OCI-LY1 (cell line): ENCODE results near the gene RPL36AL.
A peak's percentile ranks its signal among the peaks of the same experiment; 100 is the strongest.

Experiments used
- H2AFZ ChIP-seq: fragments of 200-600 bp; sonication (generic), shearing (Covaris generic); 2 replicates; pipeline ENCODE4 v1.6.0; 2014; ENCODE audit warnings: antibody characterized with exemption, mild to moderate bottlenecking, low read length
- H3F3A ChIP-seq: fragments of 200-600 bp; sonication (generic), shearing (Covaris generic); 2 replicates; pipeline ENCODE4 v1.6.0; 2014; ENCODE audit warnings: mild to moderate bottlenecking, antibody characterized with exemption, low read length, moderate library complexity; ENCODE audit not compliant: insufficient read depth
- H3K27ac ChIP-seq: fragments of 200-600 bp; sonication (generic); 2 replicates; pipeline ENCODE4 v1.5.1; 2014; ENCODE audit warnings: low read length, mixed run types, mild to moderate bottlenecking, low read depth; ENCODE audit not compliant: poor library complexity, severe bottlenecking
- H3K27me3 ChIP-seq: fragments of 200-600 bp; sonication (generic); 2 replicates; pipeline ENCODE4 v1.6.0; 2014; ENCODE audit warnings: antibody characterized with exemption, mild to moderate bottlenecking, low read length, moderate library complexity; ENCODE audit not compliant: insufficient read depth
- H3K36me3 ChIP-seq: fragments of 200-600 bp; sonication (generic); 2 replicates; pipeline ENCODE4 v1.6.1; 2014; ENCODE audit warnings: mild to moderate bottlenecking, antibody characterized with exemption, low read length, moderate library complexity, mixed read lengths; ENCODE audit not compliant: insufficient read depth
- H3K4me1 ChIP-seq: fragments of 200-600 bp; sonication (generic); 2 replicates; pipeline ENCODE4 v1.5.1; 2014; ENCODE audit warnings: mild to moderate bottlenecking, low read length, moderate library complexity; ENCODE audit not compliant: insufficient read depth, severe bottlenecking
- H3K4me2 ChIP-seq: fragments of 200-600 bp; sonication (generic), shearing (Covaris generic); 2 replicates; pipeline ENCODE4 v1.6.1; 2014; ENCODE audit warnings: low read length
- H3K4me3 ChIP-seq: fragments of 200-600 bp; sonication (generic); 2 replicates; pipeline ENCODE4 v1.5.1; 2014; ENCODE audit warnings: low read length, low read depth, mild to moderate bottlenecking, mixed read lengths; ENCODE audit not compliant: poor library complexity, severe bottlenecking
- H3K79me2 ChIP-seq: fragments of 200-600 bp; shearing (Covaris generic); 2 replicates; pipeline ENCODE4 v1.6.1; 2016; ENCODE audit warnings: mixed run types, low read length, mixed read lengths; ENCODE audit not compliant: insufficient read depth
- H3K9ac ChIP-seq: fragments of 200-600 bp; sonication (generic), shearing (Covaris generic); 2 replicates; pipeline ENCODE4 v1.6.1; 2014; ENCODE audit warnings: mild to moderate bottlenecking, low read length, mixed read lengths
- H3K9me2 ChIP-seq: fragments of 200-600 bp; sonication (generic), shearing (Covaris generic); 2 replicates; pipeline ENCODE4 v1.6.1; 2014; ENCODE audit warnings: low read depth, mild to moderate bottlenecking, low read length, mixed read lengths
- H3K9me3 ChIP-seq: fragments of 200-600 bp; shearing (Covaris generic); 2 replicates; pipeline ENCODE4 v1.6.1; 2014; ENCODE audit warnings: low read length, mixed read lengths
- H4K20me1 ChIP-seq: fragments of 200-600 bp; sonication (generic), shearing (Covaris generic); 2 replicates; pipeline ENCODE4 v1.6.0; 2016; ENCODE audit warnings: mild to moderate bottlenecking, low read length; ENCODE audit not compliant: insufficient read depth
- EZH2 ChIP-seq: fragments of 200-600 bp; sonication (generic), shearing (Covaris generic); IDR thresholded peaks from 2 replicates; pipeline ENCODE4 v1.8.0; 2017; ENCODE audit warnings: borderline replicate concordance, mixed run types, mild to moderate bottlenecking, antibody characterized with exemption, low read length, moderate library complexity, mixed read lengths
- TF ChIP-seq, protein P1 (sequence below): fragments of 200-600 bp; sonication (generic), shearing (Covaris generic); IDR thresholded peaks from 2 replicates; pipeline ENCODE4 v1.5.1; 2017; ENCODE audit warnings: mild to moderate bottlenecking, antibody characterized with exemption, low read length, moderate library complexity, mixed read lengths

RPL36AL gene

DNA sequence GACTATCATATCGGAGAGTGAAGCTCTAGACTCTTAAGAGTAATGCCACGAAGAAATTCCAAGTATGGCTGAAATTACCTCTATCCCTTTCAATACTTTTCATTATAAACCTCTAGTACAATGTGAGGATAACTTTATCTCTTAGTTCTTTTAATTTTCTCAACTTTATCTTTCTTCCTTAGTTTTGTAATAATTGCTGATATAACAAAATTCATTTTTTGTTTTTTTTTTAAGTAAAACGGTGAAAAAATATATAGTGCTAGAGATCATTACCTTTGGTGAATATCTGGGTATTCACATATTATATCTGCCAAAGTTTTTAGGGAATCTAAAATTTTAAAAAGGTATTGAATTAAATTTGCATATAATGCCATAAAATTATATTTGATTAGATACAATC, 34.1 kb upstream of the RPL36AL start:
- no peaks in the 10 kb centered on the region for H3K9me3 ChIP-seq
- no peak overlapping the region for H2AFZ ChIP-seq
- peaks cover 32% of the 10 kb centered on the region for H3K36me3 ChIP-seq
- no peaks in the 10 kb centered on the region for H3K79me2 ChIP-seq
- no peak for TF ChIP-seq EZH2
- TF ChIP-seq, protein P1, sequence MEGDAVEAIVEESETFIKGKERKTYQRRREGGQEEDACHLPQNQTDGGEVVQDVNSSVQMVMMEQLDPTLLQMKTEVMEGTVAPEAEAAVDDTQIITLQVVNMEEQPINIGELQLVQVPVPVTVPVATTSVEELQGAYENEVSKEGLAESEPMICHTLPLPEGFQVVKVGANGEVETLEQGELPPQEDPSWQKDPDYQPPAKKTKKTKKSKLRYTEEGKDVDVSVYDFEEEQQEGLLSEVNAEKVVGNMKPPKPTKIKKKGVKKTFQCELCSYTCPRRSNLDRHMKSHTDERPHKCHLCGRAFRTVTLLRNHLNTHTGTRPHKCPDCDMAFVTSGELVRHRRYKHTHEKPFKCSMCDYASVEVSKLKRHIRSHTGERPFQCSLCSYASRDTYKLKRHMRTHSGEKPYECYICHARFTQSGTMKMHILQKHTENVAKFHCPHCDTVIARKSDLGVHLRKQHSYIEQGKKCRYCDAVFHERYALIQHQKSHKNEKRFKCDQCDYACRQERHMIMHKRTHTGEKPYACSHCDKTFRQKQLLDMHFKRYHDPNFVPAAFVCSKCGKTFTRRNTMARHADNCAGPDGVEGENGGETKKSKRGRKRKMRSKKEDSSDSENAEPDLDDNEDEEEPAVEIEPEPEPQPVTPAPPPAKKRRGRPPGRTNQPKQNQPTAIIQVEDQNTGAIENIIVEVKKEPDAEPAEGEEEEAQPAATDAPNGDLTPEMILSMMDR: no peak
- no peak overlapping the region for H3K9ac ChIP-seq
- no peaks in the 10 kb centered on the region for H4K20me1 ChIP-seq
- H3K4me2 ChIP-seq: no peak overlapping the region
- no peaks in the 10 kb centered on the region for H3K27me3 ChIP-seq
- H3K27ac ChIP-seq: no peak overlapping the region
- H3K4me3 ChIP-seq: no peak overlapping the region
- H3K4me1 ChIP-seq: no peaks in the 10 kb centered on the region
- H3F3A ChIP-seq: no peaks in the 10 kb centered on the region
- H3K9me2 ChIP-seq: no peaks in the 10 kb centered on the region

DNA sequence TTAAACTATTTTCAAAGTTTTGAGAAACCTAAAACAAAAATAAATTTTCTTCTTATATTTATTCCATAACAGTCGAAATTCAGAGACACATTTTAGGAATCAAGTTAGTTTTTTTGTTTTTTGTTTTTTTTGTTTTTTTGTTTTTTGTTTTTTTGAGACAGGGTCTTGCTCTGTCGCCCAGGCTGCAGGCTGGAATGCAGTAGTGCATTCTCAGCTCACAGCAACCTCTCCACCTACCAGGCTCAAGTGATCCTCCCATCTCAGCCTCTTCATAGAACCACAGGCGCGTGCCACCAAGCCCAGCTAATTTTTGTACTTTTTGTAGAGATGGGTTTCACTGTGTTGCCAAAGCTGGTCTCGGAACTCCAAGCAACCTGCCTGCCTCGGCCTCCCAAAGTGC, 33.1 kb upstream of the RPL36AL start:
- Histone ChIP-seq H3K4me2 (no peak overlapping the region), H4K20me1 (no peaks in the 10 kb centered on the region), H3F3A (no peaks in the 10 kb centered on the region), H3K27me3 (no peaks in the 10 kb centered on the region), H3K9ac (no peak overlapping the region), H3K4me1 (no peaks in the 10 kb centered on the region), H3K9me2 (no peaks in the 10 kb centered on the region), H3K79me2 (no peaks in the 10 kb centered on the region), H3K36me3 (peaks cover 36% of the 10 kb centered on the region), H3K9me3 (no peaks in the 10 kb centered on the region), H3K4me3 (no peak overlapping the region), H3K27ac (no peak overlapping the region), H2AFZ (no peak overlapping the region)
- TF ChIP-seq, protein P1: no peak
- TF ChIP-seq EZH2: no peak

DNA sequence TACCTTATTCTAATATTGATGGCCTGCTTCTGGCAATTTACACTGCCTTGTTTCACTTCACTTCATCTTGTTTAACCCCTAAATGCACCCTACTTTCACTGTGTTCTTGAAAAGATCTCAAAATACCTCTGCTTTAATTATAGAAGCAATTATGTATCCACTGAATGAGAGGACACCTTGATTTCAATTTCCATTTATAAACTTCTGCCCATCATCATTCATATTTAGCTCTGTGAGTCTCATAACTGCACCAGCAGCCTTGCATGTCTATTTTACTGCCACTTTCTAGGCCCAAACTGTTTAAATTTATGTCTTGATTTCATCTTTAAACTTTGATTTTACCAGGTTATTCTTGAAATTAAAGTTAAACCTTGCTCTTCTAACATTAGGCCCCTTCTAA, 21.7 kb upstream of the RPL36AL start:
- H3K27ac ChIP-seq: peak overlapping the region; percentile 34
- no peaks in the 10 kb centered on the region for H3K79me2 ChIP-seq
- peaks cover 19% of the 10 kb centered on the region for H3K4me1 ChIP-seq
- H3K36me3 ChIP-seq: peaks cover 44% of the 10 kb centered on the region
- H3F3A ChIP-seq: no peaks in the 10 kb centered on the region
- H2AFZ ChIP-seq: no peak overlapping the region
- no peaks in the 10 kb centered on the region for H3K9me3 ChIP-seq
- no peaks in the 10 kb centered on the region for H4K20me1 ChIP-seq
- TF ChIP-seq EZH2: no peak
- TF ChIP-seq, protein P1: no peak
- peak overlapping the region; percentile 24; the same call in 1 of the 2 replicates for H3K4me2 ChIP-seq
- H3K27me3 ChIP-seq: no peaks in the 10 kb centered on the region
- no peak overlapping the region for H3K9ac ChIP-seq
- H3K4me3 ChIP-seq: no peak overlapping the region
- H3K9me2 ChIP-seq: no peaks in the 10 kb centered on the region
